HCEC 1CT (cell line): ENCODE results near the gene CD6.
"Not testable (repeated sequence)": the region's sequence is repeated elsewhere in the genome, so short reads cannot be mapped to it uniquely, and the experiment has no call there.

Source experiments
- DNase-seq: peaks from one replicate; pipeline ENCODE4 v3.0.0-alpha.2; 2017

The CD6 gene

GRCh38 chr11:61059260-61059752, 87.8 kb downstream of the CD6 start:
- DNase-seq, result no peak

GRCh38 chr11:61061081-61061826, 89.8 kb downstream of the CD6 start:
- peak; percentile 9 for DNase-seq

GRCh38 chr11:61062181-61062930, 90.9 kb downstream of the CD6 start:
- DNase-seq, result no peak

GRCh38 chr11:61065236-61065635, 93.8 kb downstream of the CD6 start:
- not testable (repeated sequence) for DNase-seq

- DNase-seq, result no peak
These were observed 94.6 kb downstream of the CD6 start for GRCh38 chr11:61065955-61066638.

- DNase-seq, result no peak
These were observed 95.2 kb downstream of the CD6 start for GRCh38 chr11:61066645-61067044.

- no peak for DNase-seq
These were observed 96.4 kb downstream of the CD6 start for GRCh38 chr11:61067782-61068446.

GRCh38 chr11:61068581-61068980, 97.1 kb downstream of the CD6 start:
- DNase-seq, result no peak

- DNase-seq, result no peak
These were observed 97.9 kb downstream of the CD6 start for GRCh38 chr11:61069427-61069826.
